Heart left ventricle (tissue), 13 donors: ENCODE data around the gene GRAMD4.

Source experiments
- POLR2A ChIP-seq, 2 donors: fragments of 450-650 bp; IDR thresholded peaks; one replicate each; pipeline ENCODE4 v1.6.1; 2017; ENCODE audit warnings: antibody characterized with exemption in 2 of 2, mild to moderate bottlenecking in 2 of 2, moderate library complexity in 2 of 2
- TF ChIP-seq, protein P1 (sequence below), 12 donors: fragments of 200-600 bp; sonication (generic) in 4 of 12; IDR thresholded peaks; one replicate each; pipeline versions ENCODE4 v1.5.0 to v1.8.0; 2018 to 2022; ENCODE audit warnings: antibody characterized with exemption in 12 of 12, mild to moderate bottlenecking in 5 of 12
- donor health status: ischemic (EF 13 %, LVEDD 7.1; RV severe dilation, severe dysfunction).
- donor health status: DM: no; HTN: yes; CAD: no.
- donor health status: DM: no; HTN: no; CAD: no.
- donor health status: ischemic (EF 25% LVEDD 6.9; RV normal size, moderate dysfunction).
- donor health status: ischemic (EF 25% LVEDD 5.7; RV mildly dilated, moderate dysfunction).
- donor health status: ischemic (EF 35%, LVEDD 5.7; RV mildly dilated, moderate dysfunction).
- donor health status: nonischemic (EF 11% LVEDD 7.7; RV severe dilation, severe dysfunction).
- donor health status: DM: yes; HTN: yes; CAD: no.
- donor health status: PGD.
- donor health status: ischemic (EF 29% LVEDD 5.4; RV normal size, mild dysfunction).
- donor health status: nonischemic (EF 23%, LVEDD 6.1; RV moderate dilation, normal function).

- TF ChIP-seq, protein P1, sequence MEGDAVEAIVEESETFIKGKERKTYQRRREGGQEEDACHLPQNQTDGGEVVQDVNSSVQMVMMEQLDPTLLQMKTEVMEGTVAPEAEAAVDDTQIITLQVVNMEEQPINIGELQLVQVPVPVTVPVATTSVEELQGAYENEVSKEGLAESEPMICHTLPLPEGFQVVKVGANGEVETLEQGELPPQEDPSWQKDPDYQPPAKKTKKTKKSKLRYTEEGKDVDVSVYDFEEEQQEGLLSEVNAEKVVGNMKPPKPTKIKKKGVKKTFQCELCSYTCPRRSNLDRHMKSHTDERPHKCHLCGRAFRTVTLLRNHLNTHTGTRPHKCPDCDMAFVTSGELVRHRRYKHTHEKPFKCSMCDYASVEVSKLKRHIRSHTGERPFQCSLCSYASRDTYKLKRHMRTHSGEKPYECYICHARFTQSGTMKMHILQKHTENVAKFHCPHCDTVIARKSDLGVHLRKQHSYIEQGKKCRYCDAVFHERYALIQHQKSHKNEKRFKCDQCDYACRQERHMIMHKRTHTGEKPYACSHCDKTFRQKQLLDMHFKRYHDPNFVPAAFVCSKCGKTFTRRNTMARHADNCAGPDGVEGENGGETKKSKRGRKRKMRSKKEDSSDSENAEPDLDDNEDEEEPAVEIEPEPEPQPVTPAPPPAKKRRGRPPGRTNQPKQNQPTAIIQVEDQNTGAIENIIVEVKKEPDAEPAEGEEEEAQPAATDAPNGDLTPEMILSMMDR (IDR thresholded peaks at IDR 0.05), result no peak
- no peak for TF ChIP-seq POLR2A (IDR thresholded peaks at IDR 0.05)
Observed at GRCh38 chr22:46606886-46607285, 13.3 kb upstream of the GRAMD4 start.
